Inferior parietal cortex (tissue), 1 donor: Measurements from ENCODE around the gene EFCAB12.
A peak's percentile ranks its signal among the peaks of the same experiment; 100 is the strongest.

Experiments used
- DNase-seq: peaks from one replicate; pipeline ENCODE4 v3.0.0-alpha.2; 2016; ENCODE audit errors: extremely low spot score

Gene EFCAB12

DNA sequence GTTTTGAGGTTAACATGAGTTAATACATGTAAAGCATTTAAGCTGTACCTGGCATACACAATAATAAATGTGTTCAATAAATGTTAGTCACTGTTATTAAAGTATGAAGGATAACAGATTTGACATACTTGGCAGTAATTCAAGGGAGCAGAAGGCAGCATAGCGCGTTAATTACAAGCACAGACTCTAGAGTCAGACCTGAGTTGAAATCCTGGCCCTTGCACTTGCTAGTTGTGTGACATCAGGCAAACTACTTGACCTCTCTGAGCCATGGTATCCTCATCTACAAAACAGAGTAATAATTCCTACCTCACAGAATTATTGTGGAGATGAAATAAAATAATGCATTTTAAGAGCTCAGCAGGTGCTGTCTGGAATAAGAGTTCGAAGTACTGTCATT, 17.0 kb upstream of the EFCAB12 start:
- DNase-seq = no peak

DNA sequence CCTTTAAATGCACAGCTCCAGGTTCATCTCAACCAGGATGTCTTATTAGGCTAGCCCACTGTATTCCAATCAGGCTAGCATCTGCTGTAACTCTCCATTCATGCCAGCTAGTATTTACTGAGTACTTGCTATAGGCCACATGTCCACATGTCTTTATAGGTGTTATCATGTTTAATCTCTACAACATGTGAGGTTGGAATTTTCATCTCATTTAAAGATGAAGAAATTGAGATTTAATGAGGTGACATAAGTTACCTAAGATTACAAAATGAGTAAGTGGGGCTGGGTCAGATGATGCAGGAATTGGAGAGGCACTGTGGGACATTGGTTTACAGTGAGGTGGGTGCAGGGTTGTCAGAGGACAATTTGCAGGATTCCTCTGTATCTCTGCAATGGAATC, 14.5 kb upstream of the EFCAB12 start:
- no peak for DNase-seq

DNA sequence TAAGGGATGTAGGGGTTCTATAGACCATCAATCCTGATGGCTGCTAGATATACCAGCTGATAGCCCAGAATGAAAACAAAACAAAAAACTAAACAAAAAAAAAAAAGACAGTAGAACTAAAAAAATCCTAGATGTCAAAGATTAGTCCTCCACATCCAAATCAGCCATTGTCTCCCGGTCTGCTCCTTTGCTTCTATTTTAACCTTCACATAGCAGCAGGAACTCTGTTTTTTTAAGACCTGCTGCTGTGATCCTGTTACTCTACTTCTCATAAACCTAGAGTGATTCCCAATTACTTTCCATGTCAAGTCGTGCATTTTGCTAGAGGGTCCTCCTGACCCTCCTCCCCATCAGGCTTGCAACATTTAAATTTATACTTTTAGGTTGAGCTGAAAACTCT, 14.1 kb upstream of the EFCAB12 start:
- no peak for DNase-seq

DNA sequence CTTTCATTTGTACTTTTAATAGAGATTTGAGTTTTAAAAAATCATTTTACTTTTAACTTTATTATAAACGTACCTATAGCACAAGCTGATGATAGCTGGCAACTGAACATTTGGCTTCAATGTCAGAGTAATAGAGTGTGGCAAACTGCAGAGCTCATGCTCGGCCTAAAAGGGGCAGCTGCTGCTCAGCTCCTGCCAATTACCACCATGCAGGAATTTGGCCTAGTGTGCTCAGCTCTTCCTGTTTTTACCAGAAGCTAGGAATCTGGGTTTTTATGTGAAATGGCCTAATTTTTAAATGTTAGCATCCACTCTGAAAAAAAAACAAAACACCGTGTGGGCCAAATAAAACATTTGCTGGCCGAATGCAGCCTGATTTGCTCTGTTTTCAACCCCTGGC, 13.3 kb upstream of the EFCAB12 start:
- DNase-seq = no peak

GRCh38 chr3:129441215-129441614, 12.8 kb upstream of the EFCAB12 start:
- no peak for DNase-seq

- no peak for DNase-seq
These were observed 12.3 kb upstream of the EFCAB12 start for GRCh38 chr3:129440618-129441190.

DNA sequence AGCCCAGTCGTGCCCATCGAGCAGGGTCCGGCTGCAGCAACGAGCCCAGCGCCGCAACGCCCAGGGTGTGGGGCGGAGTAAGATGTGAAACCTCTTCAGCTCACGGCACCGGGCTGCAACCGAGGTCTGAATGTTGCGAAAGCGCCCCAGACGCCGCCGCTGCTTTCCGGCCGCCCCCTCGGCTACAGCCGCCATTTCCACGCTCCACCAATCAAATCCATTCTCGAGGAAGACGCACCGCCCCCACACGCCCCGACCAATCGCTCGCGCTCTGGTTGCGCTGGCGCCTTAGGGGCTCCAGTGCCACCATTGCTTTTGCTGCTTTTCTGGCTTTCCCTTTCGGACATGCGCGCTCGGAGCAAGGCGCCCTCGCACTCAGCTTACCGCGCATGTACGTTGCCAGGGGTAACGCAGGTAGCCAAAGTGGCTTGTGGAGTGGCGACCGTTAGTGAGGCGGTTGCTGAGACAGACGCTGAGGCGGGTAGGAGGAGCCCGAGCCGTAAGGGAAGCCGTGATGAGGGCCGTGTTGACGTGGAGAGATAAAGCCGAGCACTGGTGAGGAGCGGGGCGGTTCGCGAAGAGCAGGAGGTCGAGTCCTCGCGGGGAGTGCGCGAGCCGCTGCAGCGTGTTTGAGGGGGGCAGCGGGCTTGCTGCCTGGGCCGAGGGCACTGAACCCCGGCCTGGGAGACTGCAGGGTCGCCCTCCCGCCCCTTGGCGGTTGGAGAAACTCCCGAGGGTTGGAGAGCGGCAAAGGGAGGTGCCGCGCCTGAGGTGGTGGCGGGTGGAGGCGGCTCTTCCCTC, 11.6 kb upstream of the EFCAB12 start, which contains the start of the genes IFT122 and MBD4:
Gene IFT122, plus strand, starts transcription at position 408 of the 801 bp plus-strand sequence. Its CDS starts 107 bp downstream, at position 515.
Gene MBD4, minus strand, starts transcription at position 132 of the 801 bp plus-strand sequence. Its CDS starts 115 bp downstream, at position 17.
- peak; percentile 99 for DNase-seq

GRCh38 chr3:129439226-129439816, 10.9 kb upstream of the EFCAB12 start:
- peak; percentile 20 for DNase-seq

GRCh38 chr3:129435367-129435766, 6.9 kb upstream of the EFCAB12 start:
- no peak for DNase-seq

- no peak for DNase-seq
These were observed 5.7 kb upstream of the EFCAB12 start for GRCh38 chr3:129434140-129434539.

DNA sequence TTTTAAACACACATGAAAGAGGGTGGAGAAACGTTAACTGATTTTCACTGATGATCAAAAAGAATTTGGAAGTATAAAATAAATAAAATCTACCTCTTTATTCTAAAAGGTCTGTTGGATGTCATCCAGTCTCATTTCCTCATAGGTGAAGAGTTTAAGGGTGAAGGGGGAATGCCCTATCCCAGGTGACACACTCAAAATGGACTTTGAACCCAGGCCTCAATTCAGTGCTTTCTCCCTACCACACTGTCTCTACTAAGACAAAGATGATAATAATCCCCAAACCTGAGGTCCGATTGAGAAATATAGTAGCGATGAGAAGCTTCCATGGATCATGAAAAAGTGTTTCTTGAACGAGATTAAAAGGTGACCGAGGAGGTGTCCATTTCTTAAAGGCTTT, 5.1 kb upstream of the EFCAB12 start:
- no peak for DNase-seq

- no peak for DNase-seq
These were observed 4.2 kb upstream of the EFCAB12 start for GRCh38 chr3:129432671-129433070.

DNA sequence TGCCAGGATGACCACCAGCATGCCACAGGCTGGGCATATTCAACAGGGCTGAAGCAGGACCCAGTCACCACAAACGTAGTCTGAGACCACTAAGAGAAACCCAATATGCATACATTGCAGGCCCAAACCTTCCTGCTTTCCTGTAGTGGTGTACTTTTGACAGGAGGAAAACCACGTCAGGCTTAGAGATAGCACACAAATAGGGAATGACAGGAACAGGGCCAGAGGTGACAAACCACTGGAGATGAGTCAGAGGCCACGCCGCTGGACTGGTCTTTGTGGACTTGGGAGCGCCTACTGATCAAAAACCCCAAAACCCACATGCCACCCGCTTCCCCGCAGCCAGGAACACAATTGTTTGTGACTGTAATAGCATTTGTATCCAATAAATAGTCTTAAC, 3.6 kb upstream of the EFCAB12 start:
- DNase-seq = no peak

DNA sequence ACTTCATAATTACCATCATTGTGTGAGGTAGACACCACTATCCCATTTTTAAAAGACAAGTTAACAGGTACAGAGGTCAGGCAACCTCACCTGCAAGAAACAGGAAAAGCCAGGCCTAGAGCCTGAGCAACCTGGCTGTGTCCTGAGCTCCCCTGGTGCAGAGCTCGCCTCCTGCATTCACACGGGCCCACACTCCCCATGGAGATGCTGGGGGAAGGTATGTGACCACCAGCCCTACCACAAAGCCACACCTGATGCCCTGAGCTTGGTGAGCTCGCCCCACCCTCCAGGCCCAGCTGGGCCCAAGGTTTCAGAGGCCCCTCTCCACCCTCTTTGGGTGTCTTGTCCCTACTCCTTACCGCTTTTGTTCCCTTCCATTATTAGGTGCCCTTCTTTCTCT, 1.2 kb upstream of the EFCAB12 start:
- no peak for DNase-seq

- DNase-seq = no peak
These were observed 630 bp upstream of the EFCAB12 start for GRCh38 chr3:129429080-129429451.

DNA sequence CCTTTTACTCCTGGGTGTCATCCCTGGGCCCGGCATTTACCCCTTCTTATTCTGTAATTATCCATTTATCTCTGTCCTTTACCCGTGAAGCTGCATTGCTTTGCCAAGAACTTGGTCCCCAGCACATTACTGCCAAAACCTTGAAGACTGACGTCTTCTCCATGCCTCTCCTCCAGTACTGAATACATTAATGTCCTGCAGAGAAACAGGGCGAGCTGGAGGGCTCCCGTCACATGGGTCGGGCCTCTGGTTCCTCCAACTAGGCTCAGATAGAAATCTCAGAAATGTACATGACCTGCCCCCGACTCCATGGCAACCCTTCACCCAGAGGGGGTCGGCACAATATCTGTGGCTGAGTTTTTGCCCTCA, 445 bp downstream of the EFCAB12 start:
- DNase-seq = no peak

DNA sequence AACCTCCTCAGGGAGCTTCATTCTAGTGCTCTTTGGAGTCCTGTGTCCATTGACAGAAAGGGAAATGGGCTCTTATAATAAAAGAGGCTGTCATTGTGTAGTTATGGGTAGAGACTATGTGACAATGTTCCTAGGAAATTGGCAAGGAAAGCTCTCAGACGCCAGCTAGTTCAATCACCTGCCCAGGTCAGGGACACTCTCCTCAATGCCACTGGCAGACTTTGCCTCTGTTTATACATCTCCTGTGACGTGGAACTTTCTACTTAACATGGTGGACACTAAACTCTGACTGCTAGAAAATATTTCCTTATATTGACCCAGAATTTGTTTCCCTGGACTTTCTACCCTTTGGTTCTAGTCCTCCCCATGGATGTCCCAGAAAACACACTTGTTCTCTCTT, 2.8 kb downstream of the EFCAB12 start:
- no peak for DNase-seq

GRCh38 chr3:129425213-129425612, 3.2 kb downstream of the EFCAB12 start:
- DNase-seq = no peak

DNA sequence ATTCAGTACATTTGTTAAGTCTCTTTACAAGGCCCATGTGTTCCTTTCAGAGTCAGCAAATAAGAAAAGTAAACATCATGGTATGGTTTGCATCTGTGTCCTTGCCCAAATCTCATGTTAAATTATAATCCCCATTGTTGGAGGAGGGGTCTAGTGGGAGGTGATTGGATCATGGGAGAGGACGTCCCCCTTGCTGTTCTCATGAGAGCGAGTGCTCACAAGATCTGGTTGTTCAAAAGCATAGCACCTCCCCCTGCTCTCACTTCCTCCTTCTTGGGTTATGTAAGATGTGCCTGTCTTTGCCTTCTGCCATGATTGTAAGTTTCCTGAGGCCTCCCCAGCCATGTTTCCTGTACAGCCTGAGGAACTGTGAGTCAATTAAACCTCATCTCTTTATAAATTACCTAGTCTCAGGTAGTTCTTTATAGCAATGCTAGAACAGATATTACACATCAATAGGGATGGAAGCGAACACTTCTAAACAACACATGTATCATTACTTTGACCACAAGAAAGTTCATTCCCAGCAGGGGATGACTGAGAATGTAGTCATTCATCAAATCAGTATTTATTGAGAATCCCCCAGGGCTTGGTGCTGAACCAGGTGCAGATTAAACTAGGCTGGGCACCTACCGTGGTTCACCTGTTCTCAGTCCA, 4.1 kb downstream of the EFCAB12 start:
- DNase-seq = no peak

GRCh38 chr3:129422897-129423296, 5.5 kb downstream of the EFCAB12 start:
- no peak for DNase-seq

- DNase-seq = no peak
These were observed 6.3 kb downstream of the EFCAB12 start for GRCh38 chr3:129421988-129422745.
